Left lung (tissue), 10 donors: Measurements from ENCODE around the gene ZNF768. TPM values are rescaled to one million over a fixed set of nuclear protein-coding genes. Genes with fewer than 3 reads are reported as not detected.
A peak's percentile ranks its signal among the peaks of the same experiment; 100 is the strongest.

Experiments used
- ATAC-seq: fragments of 200-7000 bp; cut with Tn5 transposase; one replicate; pipeline ENCODE4 v1.9.1; 2020; ENCODE audit warnings: moderate library complexity
- DNase-seq, 4 donors: peaks; one replicate each; pipeline ENCODE4 v3.0.0-alpha.2; 2013 to 2020
- H3K27ac ChIP-seq, 2 donors: fragments of 200-600 bp; sonication (generic) in 1 of 2; one replicate each; pipeline versions ENCODE4 v1.5.0 to v1.8.0; 2020 to 2021
- H3K27me3 ChIP-seq, 2 donors: fragments of 200-600 bp; sonication (generic) in 1 of 2; one replicate each; pipeline versions ENCODE4 v1.5.0 to v1.8.0; 2020 to 2021
- H3K36me3 ChIP-seq, 2 donors: fragments of 200-600 bp; sonication (generic) in 1 of 2; one replicate each; pipeline versions ENCODE4 v1.5.0 to v1.8.0; 2020 to 2021
- H3K4me1 ChIP-seq, 2 donors: fragments of 200-600 bp; one replicate each; pipeline ENCODE4 v1.8.0; 2021
- H3K4me3 ChIP-seq, 2 donors: fragments of 200-600 bp; sonication (generic) in 1 of 2; one replicate each; pipeline versions ENCODE4 v1.5.0 to v1.8.0; 2020 to 2021; ENCODE audit warnings: mild to moderate bottlenecking in 1 of 2
- H3K9me3 ChIP-seq, 2 donors: fragments of 200-600 bp; sonication (generic) in 1 of 2; one replicate each; pipeline versions ENCODE4 v1.5.0 to v1.8.0; 2020 to 2021
- intact Hi-C, 2 donors: fragments of 100-400 bp; cut with DNase I; formaldehyde crosslinking; loops; one replicate each; pipeline versions ENCODE4 v1.11.2 to v1.14.2; 2022
- polyA plus RNA-seq, 6 donors: library from polyadenylated mRNA; unstranded; fragments of 120-200 nt; gene quantifications; one replicate each; pipeline ENCODE4 v1.2.1, GENCODE V29; 2013; ENCODE audit not compliant: insufficient read length in 6 of 6
- total RNA-seq, 2 donors: library from RNA; stranded (reverse); fragmentation: NEBNext Ultra II Directional; extraction: Animal tissue kit (Norgen Biotek cat#: 25700); gene quantifications; one replicate each; pipeline ENCODE4 v1.2.1, GENCODE V29; 2021
- TF ChIP-seq, protein P1 (sequence below), 2 donors: fragments of 200-600 bp; sonication (generic) in 1 of 2; IDR thresholded peaks; one replicate each; pipeline versions ENCODE4 v1.5.0 to v1.8.0; 2021; ENCODE audit warnings: antibody characterized with exemption in 2 of 2
- donor health status: DM: no; HTN: yes; CAD: no.
- donor health status: DM: no; HTN: no; CAD: no.

The ZNF768 gene
- total and polyA plus RNA-seq, 8 donors = 26.1 to 42.2 (median 33.8) TPM

DNA sequence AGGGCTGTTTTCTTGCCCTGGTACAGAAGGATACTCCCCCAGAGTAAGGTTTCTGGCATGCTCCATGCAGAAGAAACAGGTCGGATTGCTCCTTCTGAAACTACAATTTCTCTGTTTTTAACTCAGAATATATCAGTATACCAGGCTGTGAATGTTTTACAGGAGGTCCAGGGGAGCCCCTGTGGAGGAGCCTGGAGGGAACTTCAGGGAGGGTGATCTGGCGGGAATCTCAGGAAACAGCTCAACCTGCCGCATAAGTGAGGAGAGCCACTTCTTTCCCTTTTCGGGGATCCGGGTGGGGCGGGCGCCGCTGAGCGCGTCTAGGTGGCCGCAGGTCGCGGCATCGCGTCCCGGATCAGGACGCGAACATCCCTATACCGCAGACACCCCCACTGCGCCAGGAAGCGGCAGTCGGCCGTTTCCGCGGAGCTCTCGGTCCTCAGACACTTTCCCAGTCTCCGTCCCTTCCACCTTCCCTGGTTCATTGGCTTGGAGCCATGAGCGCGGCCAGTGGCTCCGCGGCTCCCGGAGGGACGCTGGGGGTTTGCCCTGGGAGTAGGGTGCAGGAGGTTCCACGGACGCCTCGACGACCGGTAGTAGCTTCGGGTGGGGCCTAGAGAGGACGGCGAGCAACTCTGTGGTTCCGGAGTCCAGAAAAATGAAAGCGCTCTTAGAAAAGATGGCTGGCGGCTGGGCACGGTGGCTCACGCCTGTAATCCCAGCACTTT lies 34.9 kb upstream of the ZNF768 start:
- DNase-seq (peak in 2 of 4 donors; percentile 54 to 87), ATAC-seq (no peak)
- Histone ChIP-seq H3K27me3 (no peaks in the 10 kb centered on the region), H3K27ac (peak overlapping the region; percentile 66 to 89), H3K9me3 (no peaks in the 10 kb centered on the region), H3K36me3 (peaks cover 0 to 2% of the 10 kb centered on the region in 2 donors), H3K4me3 (peak overlapping the region; percentile 28 to 54), H3K4me1 (peaks cover 0 to 49% of the 10 kb centered on the region in 2 donors)
- TF ChIP-seq, protein P1, sequence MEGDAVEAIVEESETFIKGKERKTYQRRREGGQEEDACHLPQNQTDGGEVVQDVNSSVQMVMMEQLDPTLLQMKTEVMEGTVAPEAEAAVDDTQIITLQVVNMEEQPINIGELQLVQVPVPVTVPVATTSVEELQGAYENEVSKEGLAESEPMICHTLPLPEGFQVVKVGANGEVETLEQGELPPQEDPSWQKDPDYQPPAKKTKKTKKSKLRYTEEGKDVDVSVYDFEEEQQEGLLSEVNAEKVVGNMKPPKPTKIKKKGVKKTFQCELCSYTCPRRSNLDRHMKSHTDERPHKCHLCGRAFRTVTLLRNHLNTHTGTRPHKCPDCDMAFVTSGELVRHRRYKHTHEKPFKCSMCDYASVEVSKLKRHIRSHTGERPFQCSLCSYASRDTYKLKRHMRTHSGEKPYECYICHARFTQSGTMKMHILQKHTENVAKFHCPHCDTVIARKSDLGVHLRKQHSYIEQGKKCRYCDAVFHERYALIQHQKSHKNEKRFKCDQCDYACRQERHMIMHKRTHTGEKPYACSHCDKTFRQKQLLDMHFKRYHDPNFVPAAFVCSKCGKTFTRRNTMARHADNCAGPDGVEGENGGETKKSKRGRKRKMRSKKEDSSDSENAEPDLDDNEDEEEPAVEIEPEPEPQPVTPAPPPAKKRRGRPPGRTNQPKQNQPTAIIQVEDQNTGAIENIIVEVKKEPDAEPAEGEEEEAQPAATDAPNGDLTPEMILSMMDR (IDR thresholded peaks at IDR 0.05) = no peak
- intact Hi-C loops = no loop called here

DNA sequence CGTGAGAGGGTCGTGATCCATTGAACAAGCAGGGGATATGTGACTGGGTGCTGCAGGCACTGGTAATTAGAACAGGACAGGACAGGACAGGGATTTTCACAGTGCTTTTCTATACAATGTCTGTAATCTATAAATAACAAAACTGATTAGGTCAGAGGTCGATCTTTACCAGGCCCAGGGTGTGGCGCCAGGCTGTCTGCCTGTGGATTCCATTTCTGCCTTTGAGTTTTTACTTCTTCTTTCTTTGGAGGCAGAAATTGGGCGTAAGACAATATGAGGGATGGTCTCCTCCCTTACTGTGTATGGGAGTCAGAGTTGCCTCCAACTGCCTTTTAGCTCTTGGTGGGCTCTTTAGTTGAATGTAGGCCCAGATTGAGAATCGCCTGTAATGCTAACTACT lies 33.3 kb upstream of the ZNF768 start:
- DNase-seq (no peak), ATAC-seq (no peak)
- Histone ChIP-seq H3K27me3 (no peaks in the 10 kb centered on the region), H3K4me3 (no peak overlapping the region), H3K36me3 (peaks cover 0 to 17% of the 10 kb centered on the region in 2 donors), H3K9me3 (no peaks in the 10 kb centered on the region), H3K27ac (peak overlapping the region in 1 of 2 donors; percentile 98), H3K4me1 (peaks cover 0 to 54% of the 10 kb centered on the region in 2 donors)
- TF ChIP-seq, protein P1 (IDR thresholded peaks at IDR 0.05) = no peak
- intact Hi-C loops = no loop called here

DNA sequence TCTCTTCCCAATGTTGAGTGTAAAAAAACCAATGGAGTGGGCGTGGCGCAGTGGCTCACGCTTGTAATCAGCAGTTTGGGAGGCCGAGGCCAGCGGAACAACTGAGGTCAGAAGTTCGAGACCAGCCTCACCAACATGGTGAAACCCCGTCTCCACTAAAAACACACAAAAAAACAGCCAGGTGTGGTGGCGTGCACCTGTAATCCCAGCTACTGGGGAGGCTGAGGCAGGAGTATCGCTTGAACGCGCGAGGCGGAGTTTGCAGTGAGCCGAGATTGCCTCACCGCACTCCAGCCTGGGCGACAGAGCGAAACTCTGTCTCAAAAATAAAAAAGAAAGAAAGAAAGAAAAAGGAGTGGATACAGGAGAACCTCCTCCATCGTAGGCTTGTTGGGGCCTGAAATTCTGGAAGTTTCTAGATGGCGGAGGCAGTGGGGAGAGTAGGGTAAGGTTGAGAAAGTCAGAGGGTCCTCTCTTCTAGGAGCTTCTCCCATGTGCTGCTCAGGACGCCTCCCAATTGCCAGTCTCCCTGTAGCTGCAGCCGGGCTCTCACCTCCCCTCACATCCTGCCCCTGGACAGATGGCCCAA lies 32.5 kb upstream of the ZNF768 start:
- intact Hi-C loops = no loop called here

DNA sequence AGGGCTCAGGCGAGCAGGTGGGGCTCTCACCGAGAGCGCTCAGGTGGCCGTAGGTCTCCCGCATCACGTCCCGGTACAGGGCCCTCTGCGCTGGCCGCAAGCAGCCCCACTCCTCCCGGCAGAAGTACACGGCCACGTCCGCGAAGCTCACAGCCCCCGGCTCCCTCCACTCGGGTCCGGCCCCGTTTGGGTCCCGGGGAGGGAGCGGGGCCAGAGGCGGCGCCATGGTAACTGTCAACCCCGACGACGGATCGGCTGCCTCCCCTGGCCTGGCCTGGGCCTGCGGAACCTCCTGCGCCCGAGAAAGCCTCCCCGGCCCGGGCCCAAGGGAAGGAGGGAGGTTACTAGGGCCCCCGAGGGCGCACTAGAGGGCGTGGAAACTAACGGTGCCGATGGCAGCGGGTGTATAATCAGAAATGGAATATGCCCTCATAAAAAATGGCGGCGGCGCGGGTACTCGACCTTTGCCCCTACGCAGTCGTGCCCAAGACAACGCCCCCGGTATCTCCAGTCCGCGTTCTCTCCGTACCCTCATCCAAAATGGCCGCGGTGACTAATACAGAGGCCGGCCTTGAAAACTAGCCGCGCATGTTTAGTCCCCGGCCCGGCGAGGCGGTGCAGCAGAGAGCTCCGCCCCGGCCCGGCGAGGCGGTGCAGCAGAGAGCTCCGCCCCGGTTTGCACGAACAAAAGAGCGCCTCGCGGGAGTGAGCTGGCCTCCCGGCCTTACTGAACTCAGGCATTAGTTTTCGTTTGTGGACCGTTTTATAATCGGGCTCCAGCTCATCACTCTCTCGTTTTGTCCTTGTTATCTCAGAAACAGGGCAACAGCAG lies 31.8 kb upstream of the ZNF768 start, which contains the start of gene ZNF764:
ZNF764 (minus strand) TSS at position 418 of the 832 bp plus-strand sequence; CDS start at position 226, 192 bp downstream.
- H3K27me3 ChIP-seq = no peaks in the 10 kb centered on the region
- H3K4me1 ChIP-seq = peaks cover 0 to 62% of the 10 kb centered on the region in 2 donors
- no peaks in the 10 kb centered on the region for H3K9me3 ChIP-seq
- TF ChIP-seq, protein P1 (IDR thresholded peaks at IDR 0.05) = no peak
- H3K27ac ChIP-seq = peak within 1 kb of the TSS; percentile 94 to 98
- intact Hi-C loops = no loop called here
- peaks cover 0 to 27% of the 10 kb centered on the region in 2 donors for H3K36me3 ChIP-seq
- peak; percentile 91 to 99 (median 98) for DNase-seq
- H3K4me3 ChIP-seq = peak within 1 kb of the TSS; percentile 95 to 98
- ATAC-seq = peak; percentile 97

More for the DNA sequence above, 32.5 kb upstream of the ZNF768 start:
- peak overlapping the region in 1 of 2 donors; percentile 95 for H3K4me3 ChIP-seq
- H3K36me3 ChIP-seq = peaks cover 0 to 25% of the 10 kb centered on the region in 2 donors
- peaks cover 0 to 55% of the 10 kb centered on the region in 2 donors for H3K4me1 ChIP-seq
- H3K27me3 ChIP-seq = no peaks in the 10 kb centered on the region
- DNase-seq = peak in 1 of 4 donors; percentile 27
- TF ChIP-seq, protein P1 (IDR thresholded peaks at IDR 0.05) = no peak
- no peak for ATAC-seq
- H3K27ac ChIP-seq = peak overlapping the region; percentile 83 to 98
- H3K9me3 ChIP-seq = no peaks in the 10 kb centered on the region
